ENCODE results near the gene RALGPS1.

DNA sequence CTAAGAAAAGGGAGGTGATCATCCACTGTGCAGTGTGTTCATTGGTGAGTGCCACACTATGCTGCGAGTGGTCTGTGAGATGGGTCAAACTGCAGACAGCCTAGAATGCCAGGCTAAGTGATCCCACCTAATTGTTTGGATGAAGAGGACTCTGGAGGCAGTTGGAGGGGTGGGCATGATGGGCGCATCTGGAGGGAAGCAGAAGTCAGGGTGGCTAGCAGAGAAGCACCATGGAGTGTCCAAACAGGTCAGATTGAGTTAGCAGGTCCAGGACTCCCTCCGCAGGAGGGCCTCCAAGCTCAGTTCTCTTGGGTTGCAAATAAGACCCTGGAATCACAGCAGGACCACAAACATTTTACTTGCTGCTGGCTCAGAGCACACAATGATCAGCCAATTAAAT lies 227.7 kb downstream of the RALGPS1 start:
- TF ChIP-seq EZH2phosphoT487 (IDR thresholded peaks at IDR 0.05) (no peak), EZH2 (IDR thresholded peaks at IDR 0.05) (no peak)
- TF ChIP-seq, protein P1, sequence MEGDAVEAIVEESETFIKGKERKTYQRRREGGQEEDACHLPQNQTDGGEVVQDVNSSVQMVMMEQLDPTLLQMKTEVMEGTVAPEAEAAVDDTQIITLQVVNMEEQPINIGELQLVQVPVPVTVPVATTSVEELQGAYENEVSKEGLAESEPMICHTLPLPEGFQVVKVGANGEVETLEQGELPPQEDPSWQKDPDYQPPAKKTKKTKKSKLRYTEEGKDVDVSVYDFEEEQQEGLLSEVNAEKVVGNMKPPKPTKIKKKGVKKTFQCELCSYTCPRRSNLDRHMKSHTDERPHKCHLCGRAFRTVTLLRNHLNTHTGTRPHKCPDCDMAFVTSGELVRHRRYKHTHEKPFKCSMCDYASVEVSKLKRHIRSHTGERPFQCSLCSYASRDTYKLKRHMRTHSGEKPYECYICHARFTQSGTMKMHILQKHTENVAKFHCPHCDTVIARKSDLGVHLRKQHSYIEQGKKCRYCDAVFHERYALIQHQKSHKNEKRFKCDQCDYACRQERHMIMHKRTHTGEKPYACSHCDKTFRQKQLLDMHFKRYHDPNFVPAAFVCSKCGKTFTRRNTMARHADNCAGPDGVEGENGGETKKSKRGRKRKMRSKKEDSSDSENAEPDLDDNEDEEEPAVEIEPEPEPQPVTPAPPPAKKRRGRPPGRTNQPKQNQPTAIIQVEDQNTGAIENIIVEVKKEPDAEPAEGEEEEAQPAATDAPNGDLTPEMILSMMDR (IDR thresholded peaks at IDR 0.05) = no peak
